ENCODE results near the gene WDR88.

DNA sequence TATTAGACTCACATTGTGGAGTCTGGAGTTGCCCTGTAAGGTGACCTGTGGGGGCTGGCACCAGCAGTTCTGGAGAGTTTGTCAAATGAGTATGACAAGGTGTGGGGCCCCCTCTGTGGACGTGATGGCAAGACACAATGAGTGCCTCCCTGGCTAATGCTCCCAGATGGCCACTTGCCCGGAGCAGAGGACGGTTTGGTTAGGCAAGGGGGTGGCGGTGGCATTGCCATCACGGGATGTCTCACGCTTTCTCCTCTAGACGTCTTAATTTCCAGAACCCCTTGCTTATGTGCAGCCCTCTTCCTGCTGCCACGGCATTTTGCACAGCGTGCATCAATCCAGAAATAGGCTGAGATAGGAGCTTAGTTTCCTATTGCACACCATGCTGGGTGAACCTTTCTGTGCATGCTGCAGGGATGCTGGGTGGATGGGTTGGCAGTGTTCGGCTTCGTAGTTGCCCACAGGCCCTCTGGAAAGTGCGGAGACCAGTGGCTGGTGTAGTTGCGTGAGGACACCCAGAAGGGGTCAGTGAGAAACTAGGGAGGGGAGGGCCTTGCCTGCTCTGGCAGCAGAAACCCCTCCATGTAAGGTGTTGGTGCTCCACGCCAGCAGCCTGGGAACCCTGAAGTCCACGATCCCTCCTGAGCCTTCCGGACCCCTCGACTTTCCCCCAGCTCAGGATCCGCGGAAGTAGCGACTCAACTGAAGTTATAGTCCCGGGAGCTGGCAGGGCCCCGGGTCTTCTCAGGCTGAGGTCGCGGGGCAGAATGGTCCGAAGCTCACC lies 44.2 kb downstream of the WDR88 start:
- TF ChIP-seq CTCF (IDR thresholded peaks at IDR 0.05; ENCODE audit: poor library complexity, severe bottlenecking) (no peak), EZH2 (IDR thresholded peaks at IDR 0.05; ENCODE audit: borderline replicate concordance, insufficient read depth, low read length, poor library complexity, severe bottlenecking) (no peak), TAF1 (IDR thresholded peaks at IDR 0.05; ENCODE audit: low read depth) (no peak), POLR2AphosphoS5 (IDR thresholded peaks at IDR 0.05) (no peak), EP300 (conservative IDR thresholded peaks at IDR 0.05; ENCODE audit: poor library complexity, severe bottlenecking) (no peak), SMC3 (conservative IDR thresholded peaks at IDR 0.05; ENCODE audit: poor library complexity) (no peak), RAD21 (conservative IDR thresholded peaks at IDR 0.05) (no peak), MXI1 (conservative IDR thresholded peaks at IDR 0.05; ENCODE audit: poor library complexity, severe bottlenecking) (no peak)
